ENCODE data around the gene TUT1. TPM values are rescaled to one million over a fixed set of nuclear protein-coding genes. Genes with fewer than 3 reads are reported as not detected.

The TUT1 gene
- total and polyA plus RNA-seq, 2 of the 4 experiments (the other 2 are of a cell fraction): 4.3 to 10.1 TPM

DNA sequence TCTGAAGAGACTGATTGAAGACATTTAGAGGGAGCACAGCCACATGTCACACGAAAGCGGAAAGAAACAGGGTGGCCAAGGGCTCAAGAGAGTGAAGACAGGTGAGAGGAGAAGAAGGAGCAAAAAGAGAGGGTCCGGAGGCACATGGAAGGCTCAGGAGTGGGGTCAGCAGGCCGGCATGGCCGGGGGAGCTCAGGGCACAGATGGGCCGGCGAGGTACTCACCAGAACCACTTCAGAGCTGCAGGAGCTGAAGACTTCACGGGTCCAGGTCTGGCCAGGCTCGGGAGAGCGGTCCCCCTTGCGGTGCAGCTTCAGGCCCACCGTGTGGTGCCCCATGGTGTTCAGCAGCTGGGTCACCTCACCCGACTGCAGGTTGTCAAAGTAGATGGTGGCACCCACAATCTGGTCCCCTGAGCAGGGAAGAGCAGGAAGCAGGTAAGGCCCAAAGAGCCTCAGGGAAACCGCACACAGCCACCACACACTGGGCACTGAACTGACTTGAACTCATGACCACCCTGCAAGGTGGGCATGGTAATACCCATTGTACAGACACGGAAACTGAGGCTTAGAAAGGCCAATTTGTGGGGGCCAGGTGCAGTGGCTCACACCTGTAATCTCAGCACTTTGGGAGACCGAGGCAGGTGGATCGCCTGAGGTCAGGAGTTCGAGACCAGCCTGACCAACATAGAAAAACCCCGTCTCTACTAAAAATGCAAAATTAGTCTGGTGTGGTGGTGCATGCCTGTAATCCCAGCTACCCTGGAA lies 56.4 kb downstream of the TUT1 start:
- Histone ChIP-seq H3K4me1 (ENCODE audit: control insufficient read depth, insufficient read depth, low read length) (peaks cover 27% of the 10 kb centered on the region), H4K20me1 (ENCODE audit: insufficient read depth, low read length) (peaks cover 100% of the 10 kb centered on the region), H3K4me3 (ENCODE audit: insufficient read depth, low read depth, low read length) (no peak overlapping the region), H2AK9ac (replicated peaks; ENCODE audit: low read depth, low read length, poor library complexity) (no peak overlapping the region), H3K4ac (ENCODE audit: low read depth, low read length) (no peak overlapping the region), H3K36me3 (ENCODE audit: control insufficient read depth, insufficient read depth, low read length) (peaks cover 70% of the 10 kb centered on the region), H3K27me3 (ENCODE audit: control insufficient read depth, insufficient read depth, low read length) (no peaks in the 10 kb centered on the region), H3K4me2 (ENCODE audit: low read depth, low read length) (no peak overlapping the region), H2BK20ac (ENCODE audit: low read depth, low read length) (no peak overlapping the region), H3K56ac (ENCODE audit: extremely low read depth, insufficient read depth, low read length) (no peak overlapping the region), H3K23ac (ENCODE audit: low read depth, low read length) (no peak overlapping the region), H2AFZ (replicated peaks; ENCODE audit: low read length, poor library complexity) (no peak overlapping the region), H3K9me3 (ENCODE audit: control insufficient read depth, insufficient read depth, low read length) (no peaks in the 10 kb centered on the region), H3K14ac (replicated peaks; ENCODE audit: low read depth, low read length) (no peak overlapping the region), H2BK120ac (ENCODE audit: low read depth, low read length) (no peak overlapping the region), H3K9me1 (ENCODE audit: insufficient read depth, low read length) (peaks cover 35% of the 10 kb centered on the region), H2BK15ac (ENCODE audit: low read depth, low read length) (no peak overlapping the region), H3K9ac (ENCODE audit: low read depth, low read length) (no peak overlapping the region), H2AK5ac (ENCODE audit: low read depth, low read length) (no peak overlapping the region), H3K18ac (ENCODE audit: low read depth, low read length) (no peak overlapping the region), H4K91ac (ENCODE audit: insufficient read depth, low read depth, low read length) (no peak overlapping the region), H4K8ac (ENCODE audit: low read depth in 2 of 2, low read length in 2 of 2) (no peak overlapping the region), H4K5ac (ENCODE audit: low read depth, low read length) (no peak overlapping the region), H2BK5ac (ENCODE audit: low read depth, low read length, poor library complexity, severe bottlenecking) (no peak overlapping the region), H3K79me1 (ENCODE audit: low read depth in 1 of 2, low read length in 2 of 2) (peaks cover 36 to 76% of the 10 kb centered on the region in 2 experiments), H3K27ac (ENCODE audit: insufficient read depth, low read length) (no peak overlapping the region)
- POLR2A ChIA-PET (ENCODE audit: unreplicated experiment): interaction anchor here (0.6 kb wide), 2 partner anchors 23 to 41 kb away, joined by 3 to 6 read pairs; no protein-coding TSS in a partner anchor
- dilution Hi-C loops (cut with HindIII; ENCODE audit: low sequenced_read_pairs, unreplicated experiment): no loop called here
- no peak for TF ChIP-seq SMC3 (IDR thresholded peaks at IDR 0.05; ENCODE audit: low read depth, low read length)
- TF ChIP-seq BHLHE40 (IDR thresholded peaks at IDR 0.05; ENCODE audit: low read depth, low read length): no peak
- TF ChIP-seq, protein P1, sequence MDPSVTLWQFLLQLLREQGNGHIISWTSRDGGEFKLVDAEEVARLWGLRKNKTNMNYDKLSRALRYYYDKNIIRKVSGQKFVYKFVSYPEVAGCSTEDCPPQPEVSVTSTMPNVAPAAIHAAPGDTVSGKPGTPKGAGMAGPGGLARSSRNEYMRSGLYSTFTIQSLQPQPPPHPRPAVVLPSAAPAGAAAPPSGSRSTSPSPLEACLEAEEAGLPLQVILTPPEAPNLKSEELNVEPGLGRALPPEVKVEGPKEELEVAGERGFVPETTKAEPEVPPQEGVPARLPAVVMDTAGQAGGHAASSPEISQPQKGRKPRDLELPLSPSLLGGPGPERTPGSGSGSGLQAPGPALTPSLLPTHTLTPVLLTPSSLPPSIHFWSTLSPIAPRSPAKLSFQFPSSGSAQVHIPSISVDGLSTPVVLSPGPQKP (IDR thresholded peaks at IDR 0.05; ENCODE audit: borderline replicate concordance, low read depth, low read length): no peak
- no TSS peak for BruUV-seq (replicated peaks)
- intact Hi-C loops (cut with micrococcal nuclease): no loop called here
- DNase-seq (no peak), ATAC-seq (ENCODE audit: low read depth) (no peak)
- in situ Hi-C loops (cut with MboI; ENCODE audit: low sequenced_read_pairs): no loop called here
- CTCF ChIA-PET: interaction anchor here (0.7 kb wide), 1 partner anchor 114 kb away, joined by 3 read pairs; no protein-coding TSS in a partner anchor
- 83% methylated on average over 7 of the region's 19 CpGs; no CpG with 5 or more reads in 1 of the 2 experiments for WGBS, 2 experiments (ENCODE audit: extremely low coverage in 2 of 2, insufficient read length in 1 of 2)
